PC-3 (cell line): ENCODE measurements around the gene KRT85. TPM values are rescaled to one million over a fixed set of nuclear protein-coding genes. Genes with fewer than 3 reads are reported as not detected.

Experiments used
- ATAC-seq: fragments of 200-7000 bp; cut with Tn5 transposase; 2 replicates; pipeline ENCODE4 v1.9.1; 2020; ENCODE audit warnings: mild to moderate bottlenecking, moderate library complexity
- BruUV-seq: library from RNA; stranded (reverse); fragments of 400-500 nt; replicated peaks from 2 replicates; lab custom pipeline; 2021; lab: Mats Ljungman, UMichigan
- CTCF ChIA-PET: fragments of 300-600 bp; sonication (Branson Sonifier 250); formaldehyde crosslinking; loops from one replicate; lab custom pipeline; 2022; ENCODE audit warnings: antibody characterized with exemption; lab: Charles Lee
- POLR2A ChIA-PET: fragments of 300-600 bp; sonication (Branson Sonifier 250); formaldehyde crosslinking; loops from one replicate; lab custom pipeline; 2022; ENCODE audit warnings: antibody characterized with exemption; ENCODE audit not compliant: unreplicated experiment; lab: Charles Lee
- DNase-seq: peaks from one replicate; pipeline ENCODE4 v3.0.0-alpha.2; 2015
- H2AFZ ChIP-seq: fragments of 300-600 bp; sonication (generic); 2 replicates; pipeline ENCODE4 v1.6.0; 2016; ENCODE audit warnings: antibody characterized with exemption, low read length
- H3F3A ChIP-seq: fragments of 300-600 bp; sonication (generic); one replicate; pipeline ENCODE4 v1.6.0; 2017; ENCODE audit warnings: antibody characterized with exemption, low read length, control low read depth, mild to moderate bottlenecking; ENCODE audit not compliant: unreplicated experiment
- H3K27ac ChIP-seq: fragments of 300-600 bp; sonication (generic); 2 replicates; pipeline ENCODE4 v1.5.1; 2016; ENCODE audit warnings: mild to moderate bottlenecking, low read length
- H3K27me3 ChIP-seq: fragments of 300-600 bp; sonication (generic); 2 replicates; pipeline ENCODE4 v1.6.1; 2016; ENCODE audit warnings: low read length, mixed read lengths
- H3K36me3 ChIP-seq: fragments of 300-600 bp; sonication (generic); 2 replicates; pipeline ENCODE4 v1.6.1; 2016; ENCODE audit warnings: low read depth, mixed run types, low read length, mixed read lengths
- H3K4me1 ChIP-seq: fragments of 300-600 bp; sonication (generic); 2 replicates; pipeline ENCODE4 v1.5.1; 2016; ENCODE audit warnings: low read length; ENCODE audit not compliant: insufficient read depth
- H3K4me2 ChIP-seq: fragments of 300-600 bp; sonication (generic); 2 replicates; pipeline ENCODE4 v1.6.0; 2016; ENCODE audit warnings: low read length
- H3K4me3 ChIP-seq: fragments of 300-600 bp; sonication (generic); 2 replicates; pipeline ENCODE4 v1.5.1; 2016; ENCODE audit warnings: mild to moderate bottlenecking, low read length, mixed read lengths
- H3K79me2 ChIP-seq: fragments of 300-600 bp; sonication (generic); 2 replicates; pipeline ENCODE4 v1.6.1; 2017; ENCODE audit warnings: low read length, mixed read lengths
- H3K9ac ChIP-seq: fragments of 300-600 bp; sonication (generic); 2 replicates; pipeline ENCODE4 v1.6.0; 2016; ENCODE audit warnings: mild to moderate bottlenecking, low read length
- H3K9me2 ChIP-seq: fragments of 300-600 bp; sonication (generic); replicated peaks from 2 replicates; pipeline ENCODE4 v1.6.1; 2016; ENCODE audit warnings: mixed run types, low read length, mixed read lengths
- H3K9me3 ChIP-seq: fragments of 300-600 bp; sonication (generic); 2 replicates; pipeline ENCODE4 v1.6.1; 2016; ENCODE audit warnings: low read length, mixed read lengths
- H4K20me1 ChIP-seq: fragments of 300-600 bp; sonication (generic); 2 replicates; pipeline ENCODE4 v1.6.1; 2016; ENCODE audit warnings: low read length, mixed read lengths
- CTCF ChIP-seq: fragments of 300-600 bp; sonication (generic); conservative IDR thresholded peaks from 2 replicates; pipeline ENCODE4 v1.5.1; 2017; ENCODE audit warnings: antibody characterized with exemption, low read depth, mild to moderate bottlenecking, low read length
- EZH2 ChIP-seq: fragments of 300-600 bp; sonication (generic); IDR thresholded peaks from one replicate; pipeline ENCODE4 v1.6.1; 2017; ENCODE audit warnings: antibody characterized with exemption, mild to moderate bottlenecking, low read length; ENCODE audit not compliant: unreplicated experiment
- EZH2phosphoT487 ChIP-seq: fragments of 300-600 bp; sonication (generic); IDR thresholded peaks from 2 replicates; pipeline ENCODE4 v1.6.1; 2018; ENCODE audit warnings: mild to moderate bottlenecking, antibody characterized with exemption, low read length, borderline replicate concordance
- intact Hi-C: fragments of 100-400 bp; cut with micrococcal nuclease; formaldehyde crosslinking; loops from 2 replicates; pipeline ENCODE4 v1.9.0; 2023
- total RNA-seq: library from RNA; depleted of rRNA; stranded (reverse); fragments of >200 nt; gene quantifications from 2 replicates; pipeline ENCODE4 v1.2.3, GENCODE V29; 2014

KRT85 gene
- total RNA-seq, 1 experiment from 2014 or later = not detected

GRCh38 chr12:52378091-52378490 lies 10.8 kb upstream of the KRT85 start:
- Histone ChIP-seq H4K20me1 (no peaks in the 10 kb centered on the region), H2AFZ (no peak overlapping the region), H3K27ac (no peak overlapping the region), H3K36me3 (no peaks in the 10 kb centered on the region), H3K4me3 (no peak overlapping the region), H3K4me2 (no peak overlapping the region), H3F3A (no peaks in the 10 kb centered on the region), H3K27me3 (no peaks in the 10 kb centered on the region), H3K9ac (no peak overlapping the region), H3K79me2 (no peaks in the 10 kb centered on the region), H3K4me1 (no peaks in the 10 kb centered on the region), H3K9me2 (no peaks in the 10 kb centered on the region), H3K9me3 (no peaks in the 10 kb centered on the region)
- BruUV-seq = no TSS peak
- ChIA-PET POLR2A (no interaction called here), CTCF (no interaction called here)
- no peak for TF ChIP-seq EZH2phosphoT487
- TF ChIP-seq EZH2 = no peak
- TF ChIP-seq CTCF = no peak
- DNase-seq = no peak
- intact Hi-C loops = no loop called here
- ATAC-seq = no peak

GRCh38 chr12:52377266-52377665 lies 10.0 kb upstream of the KRT85 start:
- no peaks in the 10 kb centered on the region for H3K79me2 ChIP-seq
- no peaks in the 10 kb centered on the region for H3K9me2 ChIP-seq
- POLR2A ChIA-PET = no interaction called here
- no peak overlapping the region for H3K9ac ChIP-seq
- H3K36me3 ChIP-seq = no peaks in the 10 kb centered on the region
- H3K4me3 ChIP-seq = no peak overlapping the region
- H3K27me3 ChIP-seq = no peaks in the 10 kb centered on the region
- H3K4me1 ChIP-seq = no peaks in the 10 kb centered on the region
- H3K27ac ChIP-seq = no peak overlapping the region
- TF ChIP-seq EZH2phosphoT487 = no peak
- no peak for TF ChIP-seq CTCF
- TF ChIP-seq EZH2 = no peak
- H2AFZ ChIP-seq = no peak overlapping the region
- DNase-seq (no peak), ATAC-seq (no peak)
- intact Hi-C loops = no loop called here
- H3K4me2 ChIP-seq = no peak overlapping the region
- no peaks in the 10 kb centered on the region for H3F3A ChIP-seq
- H4K20me1 ChIP-seq = no peaks in the 10 kb centered on the region
- BruUV-seq = no TSS peak
- CTCF ChIA-PET = no interaction called here
- H3K9me3 ChIP-seq = no peaks in the 10 kb centered on the region

- CTCF ChIA-PET = interaction anchor here (0.7 to 1.2 kb wide), 12 partner anchors 9 to 532 kb away, joined by 3 to 18 read pairs (median 3); partner anchors contain the start of genes KRT8 and KRT84
- POLR2A ChIA-PET = no interaction called here
- Histone ChIP-seq H3K4me3 (no peak overlapping the region), H4K20me1 (no peaks in the 10 kb centered on the region), H3K4me1 (no peaks in the 10 kb centered on the region), H3K4me2 (no peak overlapping the region), H3K27ac (no peak overlapping the region), H3K9me2 (no peaks in the 10 kb centered on the region), H3K9ac (no peak overlapping the region), H3K36me3 (no peaks in the 10 kb centered on the region), H3K27me3 (no peaks in the 10 kb centered on the region), H3F3A (no peaks in the 10 kb centered on the region), H3K9me3 (no peaks in the 10 kb centered on the region), H2AFZ (no peak overlapping the region), H3K79me2 (no peaks in the 10 kb centered on the region)
- TF ChIP-seq EZH2phosphoT487 (no peak), EZH2 (no peak), CTCF (peak; percentile 87)
- BruUV-seq = no TSS peak
- intact Hi-C loops = loop anchor here (1.0 to 5.0 kb wide), 3 partner anchors 135 to 508 kb away; no protein-coding TSS in a partner anchor
- ATAC-seq (peak; percentile 93), DNase-seq (peak; percentile 88)
Measured at GRCh38 chr12:52372216-52373154, 5.2 kb upstream of the KRT85 start.
